Muscle layer of colon (tissue), 2 donors: ENCODE results near the gene UNC93A.
"Not testable (repeated sequence)": the region's sequence is repeated elsewhere in the genome, so short reads cannot be mapped to it uniquely, and the experiment has no call there.

Source experiments
- H3K27ac ChIP-seq: one replicate; pipeline ENCODE4 v1.7.0; 2013; ENCODE audit warnings: low read depth, mild to moderate bottlenecking, low read length, moderate library complexity
- H3K27me3 ChIP-seq, 2 donors: one replicate each; pipeline ENCODE4 v1.7.0; 2013; ENCODE audit warnings: low read length in 2 of 2, mild to moderate bottlenecking in 2 of 2; ENCODE audit not compliant: insufficient read depth in 2 of 2, control insufficient read depth in 1 of 2
- H3K36me3 ChIP-seq: one replicate; pipeline ENCODE4 v1.7.0; 2013; ENCODE audit warnings: mild to moderate bottlenecking, low read length; ENCODE audit not compliant: insufficient read depth
- H3K4me1 ChIP-seq: one replicate; pipeline ENCODE4 v1.7.0; 2013; ENCODE audit warnings: mild to moderate bottlenecking, low read length; ENCODE audit not compliant: insufficient read depth
- H3K4me3 ChIP-seq, 2 donors: one replicate each; pipeline ENCODE4 v1.7.0; 2013; ENCODE audit warnings: low read length in 2 of 2, low read depth in 1 of 2, mild to moderate bottlenecking in 1 of 2, moderate library complexity in 1 of 2
- H3K9ac ChIP-seq: one replicate; pipeline ENCODE4 v1.7.0; 2013; ENCODE audit warnings: low read length
- H3K9me3 ChIP-seq: one replicate; pipeline ENCODE4 v1.7.0; 2013; ENCODE audit warnings: mild to moderate bottlenecking, low read length
- donor health status: abdominal sarcoma.
- donor health status: Adenocarcinoma of cecum.

UNC93A gene

GRCh38 chr6:167290786-167291622, at the start of gene UNC93A:
Gene UNC93A (plus strand): TSS chr6:167291315. CDS start chr6:167291490, 175 bp downstream.
- H3K4me3 ChIP-seq: no peak within 1 kb of the TSS
- H3K9ac ChIP-seq: no peak within 1 kb of the TSS
- no peaks in the 10 kb centered on the region for H3K4me1 ChIP-seq
- no peak within 1 kb of the TSS for H3K27ac ChIP-seq
- no peaks in the 10 kb centered on the region for H3K27me3 ChIP-seq
- no peaks in the 10 kb centered on the region for H3K9me3 ChIP-seq
- H3K36me3 ChIP-seq: no peaks in the 10 kb centered on the region

GRCh38 chr6:167241321-167242134, 49.6 kb upstream of the UNC93A start:
- not testable (repeated sequence) for H3K9ac ChIP-seq, H3K4me1 ChIP-seq, H3K27me3 ChIP-seq, H3K9me3 ChIP-seq, H3K36me3 ChIP-seq, H3K4me3 ChIP-seq, H3K27ac ChIP-seq

GRCh38 chr6:167242135-167242506, 49.0 kb upstream of the UNC93A start:
- H3K4me3 ChIP-seq, H3K27me3 ChIP-seq, H3K27ac ChIP-seq, H3K4me1 ChIP-seq, H3K9ac ChIP-seq, H3K36me3 ChIP-seq, H3K9me3 ChIP-seq: not testable (repeated sequence)

- H3K9ac ChIP-seq, H3K4me1 ChIP-seq, H3K27ac ChIP-seq, H3K9me3 ChIP-seq, H3K27me3 ChIP-seq, H3K4me3 ChIP-seq, H3K36me3 ChIP-seq: not testable (repeated sequence)
Observed at GRCh38 chr6:167242511-167243051, 48.5 kb upstream of the UNC93A start.

- Histone ChIP-seq H3K4me1 (no peaks in the 10 kb centered on the region), H3K9me3 (no peaks in the 10 kb centered on the region), H3K4me3 (no peak overlapping the region), H3K9ac (no peak overlapping the region), H3K27me3 (no peaks in the 10 kb centered on the region), H3K27ac (no peak overlapping the region), H3K36me3 (no peaks in the 10 kb centered on the region)
Observed at GRCh38 chr6:167244064-167244960, 46.8 kb upstream of the UNC93A start.

GRCh38 chr6:167244991-167245390, 46.1 kb upstream of the UNC93A start:
- Histone ChIP-seq H3K27ac (no peak overlapping the region), H3K36me3 (no peaks in the 10 kb centered on the region), H3K9me3 (no peaks in the 10 kb centered on the region)

GRCh38 chr6:167245591-167245990, 45.5 kb upstream of the UNC93A start:
- Histone ChIP-seq H3K4me3 (no peak overlapping the region), H3K4me1 (no peaks in the 10 kb centered on the region), H3K36me3 (no peaks in the 10 kb centered on the region), H3K27ac (no peak overlapping the region), H3K27me3 (no peaks in the 10 kb centered on the region), H3K9me3 (no peaks in the 10 kb centered on the region), H3K9ac (no peak overlapping the region)

More at GRCh38 chr6:167244991-167245390, 46.1 kb upstream of the UNC93A start:
- no peak overlapping the region for H3K9ac ChIP-seq
- no peaks in the 10 kb centered on the region for H3K4me1 ChIP-seq
- H3K27me3 ChIP-seq: no peaks in the 10 kb centered on the region
- H3K4me3 ChIP-seq: no peak overlapping the region

GRCh38 chr6:167247814-167248595, 43.1 kb upstream of the UNC93A start:
- Histone ChIP-seq H3K27ac (no peak overlapping the region), H3K4me3 (no peak overlapping the region)

GRCh38 chr6:167248878-167249455, 42.1 kb upstream of the UNC93A start:
- H3K9ac ChIP-seq, H3K9me3 ChIP-seq, H3K27ac ChIP-seq, H3K27me3 ChIP-seq, H3K4me1 ChIP-seq, H3K36me3 ChIP-seq, H3K4me3 ChIP-seq: not testable (repeated sequence)

More at GRCh38 chr6:167247814-167248595, 43.1 kb upstream of the UNC93A start:
- H3K27me3 ChIP-seq: no peaks in the 10 kb centered on the region
- no peaks in the 10 kb centered on the region for H3K9me3 ChIP-seq
- no peaks in the 10 kb centered on the region for H3K4me1 ChIP-seq
- H3K9ac ChIP-seq: no peak overlapping the region
- no peaks in the 10 kb centered on the region for H3K36me3 ChIP-seq

- Histone ChIP-seq H3K36me3 (no peaks in the 10 kb centered on the region), H3K4me1 (no peaks in the 10 kb centered on the region), H3K9ac (no peak overlapping the region)
Observed at GRCh38 chr6:167252271-167252670, 38.8 kb upstream of the UNC93A start.

More at GRCh38 chr6:167252271-167252670, 38.8 kb upstream of the UNC93A start:
- Histone ChIP-seq H3K4me3 (no peak overlapping the region), H3K27ac (no peak overlapping the region), H3K9me3 (peaks cover 3% of the 10 kb centered on the region), H3K27me3 (no peaks in the 10 kb centered on the region)
